ENCODE measurements around the gene RNASE13. TPM values are rescaled to one million over a fixed set of nuclear protein-coding genes. Genes with fewer than 3 reads are reported as not detected.

RNASE13 gene
- polyA plus RNA-seq, 2 of the 4 experiments (the other 2 are of a cell fraction) = not detected

DNA sequence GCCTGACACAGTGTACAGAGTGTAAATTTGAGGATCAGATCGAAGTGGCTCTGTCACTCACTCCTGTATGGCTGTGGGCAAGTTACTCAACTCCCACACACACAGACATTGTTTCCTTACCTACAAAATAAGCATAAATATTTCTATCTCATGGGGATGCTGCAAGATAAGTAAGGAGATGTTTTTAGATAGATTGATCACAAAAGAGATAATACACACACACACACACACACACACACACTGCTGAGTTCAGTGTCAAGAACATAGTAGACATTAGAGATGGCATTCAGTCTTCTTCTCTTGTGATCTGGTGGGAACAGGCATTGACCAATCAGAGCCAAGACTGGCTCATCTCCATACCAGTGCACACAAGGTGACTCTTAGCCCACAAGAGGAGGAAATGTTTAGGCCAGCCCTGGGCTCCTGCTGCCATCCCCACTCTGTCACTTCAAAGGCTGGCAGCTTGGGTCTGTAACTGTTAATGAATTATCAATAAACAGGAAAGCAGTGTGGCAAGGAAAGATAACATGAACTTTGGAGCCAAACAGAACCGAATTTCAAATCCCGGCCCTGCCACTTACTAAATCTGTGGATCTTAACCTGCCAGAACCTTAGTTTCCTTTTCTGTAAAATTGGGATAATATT lies 19.6 kb upstream of the RNASE13 start (continued):
- TF ChIP-seq MAFK (IDR thresholded peaks at IDR 0.05; ENCODE audit: partially characterized antibody) = no peak

GRCh38 chr14:21053184-21054122 lies 18.8 kb upstream of the RNASE13 start:
- Histone ChIP-seq H3K27ac (no peak overlapping the region), H3K4me3 (no peak overlapping the region), H3K4me2 (no peak overlapping the region), H3K4me1 (peaks cover 20% of the 10 kb centered on the region), H3K9me3 (no peaks in the 10 kb centered on the region)
- DNase-seq (ENCODE audit: low read depth in 1 of 2, low spot score in 1 of 2) (no peak), FAIRE-seq (no peak), ATAC-seq (no peak)
- ChIA-PET POLR2A (no interaction called here), CTCF (interaction anchor here (0.6 to 3.7 kb wide), 6 partner anchors 14 to 71 kb away, joined by 3 to 19 read pairs (median 3); no protein-coding TSS in a partner anchor)
- WGBS (ENCODE audit: missing lambda C conversion rate) = 81% methylated on average over 20 of the region's 20 CpGs
- TF ChIP-seq SMC3 (IDR thresholded peaks at IDR 0.05) (no peak), MYC (IDR thresholded peaks at IDR 0.05; ENCODE audit: borderline replicate concordance, low read length) (no peak), HOXB13 (CRISPR knock-in tag; IDR thresholded peaks at IDR 0.05; ENCODE audit: low read depth) (no peak), RNF2 (IDR thresholded peaks at IDR 0.05; ENCODE audit: borderline replicate concordance, low read depth) (no peak), KDM5A (IDR thresholded peaks at IDR 0.05) (no peak), FOXS1 (CRISPR knock-in tag; IDR thresholded peaks at IDR 0.05) (no peak), ESRRA (IDR thresholded peaks at IDR 0.05; ENCODE audit: borderline replicate concordance, low read length) (no peak), BHLHE40 (IDR thresholded peaks at IDR 0.05; ENCODE audit: low read depth, low read length) (no peak), JUNB (IDR thresholded peaks at IDR 0.05) (no peak), TFCP2L1 (CRISPR knock-in tag; IDR thresholded peaks at IDR 0.05) (no peak), HOXB5 (CRISPR knock-in tag; IDR thresholded peaks at IDR 0.05) (no peak), ZFP36 (IDR thresholded peaks at IDR 0.05; ENCODE audit: borderline replicate concordance, partially characterized antibody) (no peak), HEYL (CRISPR knock-in tag; IDR thresholded peaks at IDR 0.05) (no peak), RAD21 (conservative IDR thresholded peaks at IDR 0.05 in 1 of 2, IDR thresholded peaks at IDR 0.05 in 1 of 2) (no peak), SREBF2 (IDR thresholded peaks at IDR 0.05) (no peak), E2F6 (IDR thresholded peaks at IDR 0.05; ENCODE audit: borderline replicate concordance, low read depth) (no peak)
- TF ChIP-seq, protein P1, sequence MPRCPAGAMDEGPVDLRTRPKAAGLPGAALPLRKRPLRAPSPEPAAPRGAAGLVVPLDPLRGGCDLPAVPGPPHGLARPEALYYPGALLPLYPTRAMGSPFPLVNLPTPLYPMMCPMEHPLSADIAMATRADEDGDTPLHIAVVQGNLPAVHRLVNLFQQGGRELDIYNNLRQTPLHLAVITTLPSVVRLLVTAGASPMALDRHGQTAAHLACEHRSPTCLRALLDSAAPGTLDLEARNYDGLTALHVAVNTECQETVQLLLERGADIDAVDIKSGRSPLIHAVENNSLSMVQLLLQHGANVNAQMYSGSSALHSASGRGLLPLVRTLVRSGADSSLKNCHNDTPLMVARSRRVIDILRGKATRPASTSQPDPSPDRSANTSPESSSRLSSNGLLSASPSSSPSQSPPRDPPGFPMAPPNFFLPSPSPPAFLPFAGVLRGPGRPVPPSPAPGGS (IDR thresholded peaks at IDR 0.05) = no peak
- TF ChIP-seq, protein P2, sequence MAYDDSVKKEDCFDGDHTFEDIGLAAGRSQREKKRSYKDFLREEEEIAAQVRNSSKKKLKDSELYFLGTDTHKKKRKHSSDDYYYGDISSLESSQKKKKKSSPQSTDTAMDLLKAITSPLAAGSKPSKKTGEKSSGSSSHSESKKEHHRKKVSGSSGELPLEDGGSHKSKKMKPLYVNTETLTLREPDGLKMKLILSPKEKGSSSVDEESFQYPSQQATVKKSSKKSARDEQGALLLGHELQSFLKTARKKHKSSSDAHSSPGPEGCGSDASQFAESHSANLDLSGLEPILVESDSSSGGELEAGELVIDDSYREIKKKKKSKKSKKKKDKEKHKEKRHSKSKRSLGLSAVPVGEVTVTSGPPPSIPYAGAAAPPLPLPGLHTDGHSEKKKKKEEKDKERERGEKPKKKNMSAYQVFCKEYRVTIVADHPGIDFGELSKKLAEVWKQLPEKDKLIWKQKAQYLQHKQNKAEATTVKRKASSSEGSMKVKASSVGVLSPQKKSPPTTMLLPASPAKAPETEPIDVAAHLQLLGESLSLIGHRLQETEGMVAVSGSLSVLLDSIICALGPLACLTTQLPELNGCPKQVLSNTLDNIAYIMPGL (CRISPR knock-in tag; IDR thresholded peaks at IDR 0.05; ENCODE audit: borderline replicate concordance) = no peak

GRCh38 chr14:21050597-21050996 lies 16.0 kb upstream of the RNASE13 start:
- TF ChIP-seq NR3C1 (IDR thresholded peaks at IDR 0.05) (no peak), GATA3 (IDR thresholded peaks at IDR 0.05; ENCODE audit: borderline replicate concordance) (no peak)
- peaks cover 14% of the 10 kb centered on the region for H3K4me1 ChIP-seq
- no peak overlapping the region for H3K4me2 ChIP-seq
- H3K9me3 ChIP-seq = no peaks in the 10 kb centered on the region
- ATAC-seq = no peak
- no peak for DNase-seq (ENCODE audit: low read depth in 1 of 2, low spot score in 1 of 2)
- ChIA-PET CTCF (interaction anchor here (1.0 to 6.8 kb wide), 10 partner anchors 9 to 195 kb away, joined by 3 to 44 read pairs (median 4); partner anchors contain the start of gene SLC39A2), POLR2A (no interaction called here)
- H3K27ac ChIP-seq = no peak overlapping the region
- H3K4me3 ChIP-seq = no peak overlapping the region
- FAIRE-seq = no peak
- WGBS (ENCODE audit: missing lambda C conversion rate) = 41% methylated on average over 3 of the region's 3 CpGs

Data from A549 (cell line).